ENCODE measurements around the gene PTGDS.
A peak's percentile ranks its signal among the peaks of the same experiment; 100 is the strongest.

The PTGDS gene

DNA sequence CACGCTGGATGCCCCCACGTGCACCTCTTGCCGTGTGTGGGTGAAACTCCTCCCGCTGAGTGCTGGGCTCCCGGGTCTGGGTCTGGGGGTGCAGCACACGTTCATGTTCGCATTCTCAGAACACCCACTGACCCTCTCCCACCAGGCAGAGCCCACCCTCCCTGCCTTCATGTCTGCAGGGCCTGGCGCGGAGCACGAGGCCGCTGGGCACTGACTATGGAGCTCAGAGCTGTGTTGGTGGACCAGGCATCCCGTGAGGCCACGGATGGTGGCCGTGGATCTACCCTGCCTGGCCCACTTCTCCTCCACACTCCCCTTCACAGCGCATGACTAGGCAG is 16.4 kb upstream of the PTGDS start:
- H3K4me3 ChIP-seq (ENCODE audit: low read depth, low read length), result no peak overlapping the region
- CTCF ChIA-PET, result no interaction called here
- no peaks in the 10 kb centered on the region for H3K4me1 ChIP-seq (ENCODE audit: control insufficient read depth, insufficient read depth, low read length)
- TF ChIP-seq OVOL3 (tag by site-specific recombination; IDR thresholded peaks at IDR 0.05), result no peak
- no peak for TF ChIP-seq SCRT1 (tag by site-specific recombination; IDR thresholded peaks at IDR 0.05; ENCODE audit: borderline replicate concordance)
- TF ChIP-seq ZBTB20 (tag by site-specific recombination; IDR thresholded peaks at IDR 0.05), result no peak
- no peak for TF ChIP-seq ZNF626 (tag by site-specific recombination; IDR thresholded peaks at IDR 0.05)
- no peak for TF ChIP-seq ZNF112 (tag by site-specific recombination; IDR thresholded peaks at IDR 0.05)
- no peak for TF ChIP-seq RBAK (tag by site-specific recombination; IDR thresholded peaks at IDR 0.05)
- TF ChIP-seq HOXC10 (CRISPR knock-in tag; IDR thresholded peaks at IDR 0.05), result no peak
- no peak for TF ChIP-seq ZNF529 (tag by site-specific recombination; IDR thresholded peaks at IDR 0.05; ENCODE audit: insufficient replicate concordance)
- TF ChIP-seq KLF9 (tag by site-specific recombination; IDR thresholded peaks at IDR 0.05; ENCODE audit: low read depth), result no peak
- TF ChIP-seq MYNN (tag by site-specific recombination; IDR thresholded peaks at IDR 0.05; ENCODE audit: borderline replicate concordance), result no peak
- no peak for TF ChIP-seq SALL2 (tag by site-specific recombination; IDR thresholded peaks at IDR 0.05; ENCODE audit: borderline replicate concordance)
- no peak for TF ChIP-seq ZNF433 (tag by site-specific recombination; IDR thresholded peaks at IDR 0.05; ENCODE audit: low read depth)
- TF ChIP-seq, protein P1, sequence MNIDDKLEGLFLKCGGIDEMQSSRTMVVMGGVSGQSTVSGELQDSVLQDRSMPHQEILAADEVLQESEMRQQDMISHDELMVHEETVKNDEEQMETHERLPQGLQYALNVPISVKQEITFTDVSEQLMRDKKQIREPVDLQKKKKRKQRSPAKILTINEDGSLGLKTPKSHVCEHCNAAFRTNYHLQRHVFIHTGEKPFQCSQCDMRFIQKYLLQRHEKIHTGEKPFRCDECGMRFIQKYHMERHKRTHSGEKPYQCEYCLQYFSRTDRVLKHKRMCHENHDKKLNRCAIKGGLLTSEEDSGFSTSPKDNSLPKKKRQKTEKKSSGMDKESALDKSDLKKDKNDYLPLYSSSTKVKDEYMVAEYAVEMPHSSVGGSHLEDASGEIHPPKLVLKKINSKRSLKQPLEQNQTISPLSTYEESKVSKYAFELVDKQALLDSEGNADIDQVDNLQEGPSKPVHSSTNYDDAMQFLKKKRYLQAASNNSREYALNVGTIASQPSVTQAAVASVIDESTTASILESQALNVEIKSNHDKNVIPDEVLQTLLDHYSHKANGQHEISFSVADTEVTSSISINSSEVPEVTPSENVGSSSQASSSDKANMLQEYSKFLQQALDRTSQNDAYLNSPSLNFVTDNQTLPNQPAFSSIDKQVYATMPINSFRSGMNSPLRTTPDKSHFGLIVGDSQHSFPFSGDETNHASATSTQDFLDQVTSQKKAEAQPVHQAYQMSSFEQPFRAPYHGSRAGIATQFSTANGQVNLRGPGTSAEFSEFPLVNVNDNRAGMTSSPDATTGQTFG (tag by site-specific recombination; IDR thresholded peaks at IDR 0.05; ENCODE audit: borderline replicate concordance), result no peak
- no peak for TF ChIP-seq REPIN1 (tag by site-specific recombination; IDR thresholded peaks at IDR 0.05; ENCODE audit: low read depth)
- no peak for TF ChIP-seq ZNF239 (tag by site-specific recombination; IDR thresholded peaks at IDR 0.05)
- TF ChIP-seq SP7 (tag by site-specific recombination; IDR thresholded peaks at IDR 0.05), result no peak
- no peaks in the 10 kb centered on the region for H3K36me3 ChIP-seq (ENCODE audit: control insufficient read depth in 2 of 2, insufficient read depth in 1 of 2, low read length in 2 of 2)
- no peak overlapping the region for H3K27ac ChIP-seq (ENCODE audit: extremely low read depth, low read depth, low read length)
- no peaks in the 10 kb centered on the region for H3K9me3 ChIP-seq (ENCODE audit: control insufficient read depth, insufficient read depth, low read depth, low read length)
- POLR2A ChIA-PET, result interaction anchor here (0.6 to 1.6 kb wide), 2 partner anchors 27 to 31 kb away, joined by 4 read pairs; partner anchors contain the start of gene PAXX

DNA sequence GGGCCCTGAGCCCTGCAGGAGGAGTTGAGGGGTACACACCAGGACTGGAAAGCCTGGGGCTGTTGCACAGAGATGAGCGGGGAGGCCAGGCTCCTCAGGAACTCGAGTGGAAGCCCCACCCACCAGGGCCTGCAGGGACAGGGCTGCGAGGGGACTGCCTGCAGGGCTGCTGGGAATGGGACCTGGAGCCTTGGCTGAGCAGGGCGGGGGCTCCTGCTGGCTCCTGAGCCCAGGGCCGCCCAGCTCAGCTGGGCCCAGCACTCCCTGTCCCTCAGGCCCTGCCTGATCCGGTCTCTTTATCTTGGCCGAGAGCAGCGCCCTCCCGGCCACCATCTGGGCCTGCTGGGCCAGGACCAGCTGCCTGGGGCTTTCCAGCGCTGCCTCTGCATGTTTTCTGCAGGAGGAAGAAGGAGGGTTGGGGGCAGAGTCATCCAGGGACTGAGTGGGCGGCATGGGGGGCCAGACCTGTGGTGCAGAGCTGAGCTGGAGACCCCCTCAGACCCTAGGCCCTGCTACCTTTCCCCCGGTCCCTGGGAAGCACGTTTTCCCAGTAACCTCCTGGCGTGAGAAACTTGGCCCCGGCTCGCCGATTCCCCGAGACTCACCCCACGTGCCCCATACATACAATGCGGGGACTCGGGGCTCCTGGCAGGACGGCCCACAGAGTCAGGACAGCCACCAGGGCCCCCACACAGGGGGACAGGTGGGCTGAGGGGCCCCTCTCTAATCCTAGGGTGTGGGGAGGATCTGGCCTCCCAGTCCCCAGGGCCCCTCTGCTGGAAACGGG is 15.8 kb upstream of the PTGDS start:
- H3K4me1 ChIP-seq (ENCODE audit: control insufficient read depth, insufficient read depth, low read length), result no peaks in the 10 kb centered on the region

DNA sequence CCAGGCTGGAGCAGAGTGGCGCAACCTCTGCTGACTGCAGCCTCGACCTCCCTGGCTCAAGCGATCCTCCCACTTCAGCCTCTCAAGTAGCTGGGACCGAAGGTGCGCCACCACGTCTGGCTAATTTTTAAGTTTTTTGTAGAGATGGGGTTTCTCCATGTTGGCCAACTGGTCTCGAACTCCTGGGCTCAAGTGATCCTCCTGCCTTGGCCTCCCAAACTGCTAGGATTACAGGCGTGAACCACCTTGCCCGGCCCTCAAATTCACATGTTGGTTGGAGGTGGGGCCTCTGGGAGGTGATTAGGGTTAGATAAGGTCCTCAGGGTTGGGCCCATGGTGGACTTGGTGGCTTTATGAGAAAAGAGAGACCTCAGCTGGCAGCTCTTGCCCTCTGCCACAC is 15.1 kb upstream of the PTGDS start:
- ChIA-PET POLR2A (interaction anchor here (1.6 kb wide), 1 partner anchor 30 kb away, joined by 4 read pairs; the partner anchor contains the start of gene PAXX), CTCF (interaction anchor here (0.7 to 2.1 kb wide), 3 partner anchors 14 to 161 kb away, joined by 3 to 9 read pairs (median 4); no protein-coding TSS in a partner anchor)
- Histone ChIP-seq H3K4me3 (ENCODE audit: low read depth, low read length) (no peak overlapping the region), H3K27ac (ENCODE audit: extremely low read depth, low read depth, low read length) (no peak overlapping the region), H3K4me1 (ENCODE audit: control insufficient read depth, insufficient read depth, low read length) (no peaks in the 10 kb centered on the region), H3K36me3 (ENCODE audit: control insufficient read depth in 2 of 2, insufficient read depth in 1 of 2, low read length in 2 of 2) (no peaks in the 10 kb centered on the region), H3K9me3 (ENCODE audit: control insufficient read depth, insufficient read depth, low read depth, low read length) (no peaks in the 10 kb centered on the region)
- TF ChIP-seq ZNF157 (tag by site-specific recombination; IDR thresholded peaks at IDR 0.05), result no peak
- no peak for TF ChIP-seq ZNF785 (tag by site-specific recombination; IDR thresholded peaks at IDR 0.05)
- TF ChIP-seq ZNF324 (tag by site-specific recombination; IDR thresholded peaks at IDR 0.05), result no peak
- TF ChIP-seq ZNF610 (tag by site-specific recombination; IDR thresholded peaks at IDR 0.05; ENCODE audit: borderline replicate concordance), result no peak
- TF ChIP-seq ZNF121 (tag by site-specific recombination; IDR thresholded peaks at IDR 0.05), result no peak
- no peak for TF ChIP-seq ZNF404 (tag by site-specific recombination; IDR thresholded peaks at IDR 0.05)
- no peak for TF ChIP-seq SCRT2 (tag by site-specific recombination; IDR thresholded peaks at IDR 0.05)
- TF ChIP-seq, protein P2, sequence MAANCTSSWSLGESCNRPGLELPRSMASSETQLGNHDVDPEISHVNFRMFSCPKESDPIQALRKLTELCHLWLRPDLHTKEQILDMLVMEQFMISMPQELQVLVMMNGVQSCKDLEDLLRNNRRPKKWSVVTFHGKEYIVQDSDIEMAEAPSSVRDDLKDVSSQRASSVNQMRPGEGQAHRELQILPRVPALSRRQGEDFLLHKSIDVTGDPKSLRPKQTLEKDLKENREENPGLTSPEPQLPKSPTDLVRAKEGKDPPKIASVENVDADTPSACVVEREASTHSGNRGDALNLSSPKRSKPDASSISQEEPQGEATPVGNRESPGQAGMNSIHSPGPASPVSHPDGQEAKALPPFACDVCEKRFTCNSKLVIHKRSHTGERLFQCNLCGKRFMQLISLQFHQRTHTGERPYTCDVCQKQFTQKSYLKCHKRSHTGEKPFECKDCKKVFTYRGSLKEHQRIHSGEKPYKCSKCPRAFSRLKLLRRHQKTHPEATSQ (tag by site-specific recombination; IDR thresholded peaks at IDR 0.05), result no peak
- no peak for TF ChIP-seq KLF10 (tag by site-specific recombination; IDR thresholded peaks at IDR 0.05)
- no peak for TF ChIP-seq ZSCAN23 (tag by site-specific recombination; IDR thresholded peaks at IDR 0.05)

More for the DNA sequence above, 15.8 kb upstream of the PTGDS start:
- H3K9me3 ChIP-seq (ENCODE audit: control insufficient read depth, insufficient read depth, low read depth, low read length), result no peaks in the 10 kb centered on the region
- TF ChIP-seq ZIC2 (tag by site-specific recombination; IDR thresholded peaks at IDR 0.05) (peak; percentile 92), PRDM1 (tag by site-specific recombination; IDR thresholded peaks at IDR 0.05) (no peak), SP2 (tag by site-specific recombination; IDR thresholded peaks at IDR 0.05) (peak; percentile 15; the same call in 1 of the 2 replicates), ZNF621 (tag by site-specific recombination; IDR thresholded peaks at IDR 0.05) (no peak)
- H3K4me3 ChIP-seq (ENCODE audit: low read depth, low read length), result no peak overlapping the region
- ChIA-PET CTCF (interaction anchor here (1.2 to 2.1 kb wide), 2 partner anchors 14 to 67 kb away, joined by 4 to 9 read pairs; no protein-coding TSS in a partner anchor), POLR2A (interaction anchor here (0.6 to 1.6 kb wide), 2 partner anchors 27 to 30 kb away, joined by 4 read pairs; partner anchors contain the start of gene PAXX)
- no peaks in the 10 kb centered on the region for H3K36me3 ChIP-seq (ENCODE audit: control insufficient read depth in 2 of 2, insufficient read depth in 1 of 2, low read length in 2 of 2)
- no peak overlapping the region for H3K27ac ChIP-seq (ENCODE audit: extremely low read depth, low read depth, low read length)

Measured in HEK293 (cell line).